Chondrocyte (in vitro differentiated cells): ENCODE data around the gene TMEM138. TPM values are rescaled to one million over a fixed set of nuclear protein-coding genes. Genes with fewer than 3 reads are reported as not detected.
A peak's percentile ranks its signal among the peaks of the same experiment; 100 is the strongest.

Experiments used
- DNase-seq: peaks from one replicate; pipeline ENCODE4 v3.0.0; 2021; ENCODE audit warnings: mixed read lengths, low spot score
- H3K27ac Mint-ChIP-seq: one replicate; pipeline ENCODE4 v1.8.0; 2021; ENCODE audit warnings: mild to moderate bottlenecking, moderate library complexity, mixed read lengths; ENCODE audit not compliant: unreplicated experiment
- H3K27me3 Mint-ChIP-seq: 2 replicates; pipeline ENCODE4 v1.8.0; 2021; ENCODE audit warnings: low read depth, mixed read lengths
- H3K36me3 Mint-ChIP-seq: 2 replicates; pipeline ENCODE4 v1.8.0; 2021; ENCODE audit warnings: low read depth, mixed read lengths
- H3K4me1 Mint-ChIP-seq: 2 replicates; pipeline ENCODE4 v1.8.0; 2021; ENCODE audit warnings: low read depth, mild to moderate bottlenecking, mixed read lengths
- H3K4me3 Mint-ChIP-seq: one replicate; pipeline ENCODE4 v1.8.0; 2021; ENCODE audit warnings: mild to moderate bottlenecking, moderate library complexity, mixed read lengths; ENCODE audit not compliant: unreplicated experiment
- H3K9me3 Mint-ChIP-seq: 2 replicates; pipeline ENCODE4 v1.8.0; 2021; ENCODE audit warnings: low read depth, mixed read lengths
- CTCF ChIP-seq: fragments of 200-600 bp; sonication (generic); IDR thresholded peaks from 2 replicates; pipeline ENCODE4 v1.5.0; 2021; ENCODE audit warnings: antibody characterized with exemption, mild to moderate bottlenecking, moderate library complexity
- total RNA-seq: library from RNA; stranded (reverse); gene quantifications from 3 replicates; pipeline ENCODE4 v1.2.1, GENCODE V29; 2021

Gene TMEM138
- total RNA-seq, 1 donor from 2014 or later, result 46.7 TPM

GRCh38 chr11:61411589-61411988 lies 49.4 kb downstream of the TMEM138 start:
- Mint-ChIP-seq H3K4me3 (no peak overlapping the region), H3K9me3 (no peaks in the 10 kb centered on the region), H3K36me3 (peaks cover 44% of the 10 kb centered on the region), H3K27me3 (no peaks in the 10 kb centered on the region), H3K4me1 (peaks cover 20% of the 10 kb centered on the region), H3K27ac (peak overlapping the region; percentile 70)
- no peak for TF ChIP-seq CTCF
- no peak for DNase-seq

- Mint-ChIP-seq H3K27me3 (no peaks in the 10 kb centered on the region), H3K9me3 (no peaks in the 10 kb centered on the region), H3K4me3 (no peak overlapping the region), H3K36me3 (peaks cover 37% of the 10 kb centered on the region), H3K4me1 (peaks cover 17% of the 10 kb centered on the region), H3K27ac (peak overlapping the region; percentile 97)
- no peak for TF ChIP-seq CTCF
- DNase-seq, result no peak
These were observed 51.3 kb downstream of the TMEM138 start for GRCh38 chr11:61413496-61413895.

- no peaks in the 10 kb centered on the region for H3K9me3 Mint-ChIP-seq
- DNase-seq, result no peak
- H3K4me3 Mint-ChIP-seq, result no peak overlapping the region
- H3K36me3 Mint-ChIP-seq, result peaks cover 36% of the 10 kb centered on the region
- H3K27me3 Mint-ChIP-seq, result no peaks in the 10 kb centered on the region
- H3K27ac Mint-ChIP-seq, result peak overlapping the region; percentile 61
- TF ChIP-seq CTCF, result no peak
- peaks cover 17% of the 10 kb centered on the region for H3K4me1 Mint-ChIP-seq
These were observed 52.4 kb downstream of the TMEM138 start for GRCh38 chr11:61414547-61414946.

- Mint-ChIP-seq H3K4me3 (no peak overlapping the region), H3K4me1 (peaks cover 17% of the 10 kb centered on the region), H3K27ac (no peak overlapping the region), H3K36me3 (peaks cover 42% of the 10 kb centered on the region), H3K9me3 (no peaks in the 10 kb centered on the region), H3K27me3 (no peaks in the 10 kb centered on the region)
- no peak for DNase-seq
- no peak for TF ChIP-seq CTCF
These were observed 53.2 kb downstream of the TMEM138 start for GRCh38 chr11:61415381-61415780.

- no peaks in the 10 kb centered on the region for H3K27me3 Mint-ChIP-seq
- peaks cover 39% of the 10 kb centered on the region for H3K36me3 Mint-ChIP-seq
- peak overlapping the region; percentile 74 for H3K27ac Mint-ChIP-seq
- no peak overlapping the region for H3K4me3 Mint-ChIP-seq
- peaks cover 17% of the 10 kb centered on the region for H3K4me1 Mint-ChIP-seq
- TF ChIP-seq CTCF, result no peak
- DNase-seq, result no peak
- H3K9me3 Mint-ChIP-seq, result no peaks in the 10 kb centered on the region
These were observed 54.8 kb downstream of the TMEM138 start for GRCh38 chr11:61416941-61417340.
